ENCODE data around the gene TIAL1. TPM values are rescaled to one million over a fixed set of nuclear protein-coding genes. Genes with fewer than 3 reads are reported as not detected.

The TIAL1 gene
- total and polyA plus RNA-seq, 2 experiments from 2014 or later: 33.8 to 63.5 TPM

- Histone ChIP-seq H3K4me3 (no peak overlapping the region), H3K36me3 (no peaks in the 10 kb centered on the region), H3K27me3 (peaks cover 57% of the 10 kb centered on the region), H3K4me1 (ENCODE audit: low read depth) (peaks cover 10% of the 10 kb centered on the region), H3K27ac (no peak overlapping the region), H3K9me3 (ENCODE audit: low read depth) (no peaks in the 10 kb centered on the region)
- no peak for TF ChIP-seq CTCF (IDR thresholded peaks at IDR 0.05; ENCODE audit: low read depth, low read length)
- no peak for DNase-seq (ENCODE audit: low read depth in 1 of 2, low spot score in 1 of 2)
Measured at GRCh38 chr10:119539359-119539825, 57.4 kb downstream of the TIAL1 start.

- Histone ChIP-seq H3K4me1 (ENCODE audit: low read depth) (peaks cover 10% of the 10 kb centered on the region), H3K4me3 (no peak overlapping the region), H3K9me3 (ENCODE audit: low read depth) (no peaks in the 10 kb centered on the region), H3K27ac (no peak overlapping the region), H3K36me3 (no peaks in the 10 kb centered on the region), H3K27me3 (peaks cover 52% of the 10 kb centered on the region)
- no peak for TF ChIP-seq CTCF (IDR thresholded peaks at IDR 0.05; ENCODE audit: low read depth, low read length)
- DNase-seq (ENCODE audit: low read depth in 1 of 2, low spot score in 1 of 2): no peak
Measured at GRCh38 chr10:119538632-119539358, 58.0 kb downstream of the TIAL1 start.

- H3K27me3 ChIP-seq: peaks cover 44% of the 10 kb centered on the region
- no peak for TF ChIP-seq CTCF (IDR thresholded peaks at IDR 0.05; ENCODE audit: low read depth, low read length)
- H3K4me3 ChIP-seq: no peak overlapping the region
- H3K4me1 ChIP-seq (ENCODE audit: low read depth): peaks cover 7% of the 10 kb centered on the region
- DNase-seq (ENCODE audit: low read depth in 1 of 2, low spot score in 1 of 2): no peak
- no peaks in the 10 kb centered on the region for H3K36me3 ChIP-seq
- H3K9me3 ChIP-seq (ENCODE audit: low read depth): no peaks in the 10 kb centered on the region
- H3K27ac ChIP-seq: no peak overlapping the region
Measured at GRCh38 chr10:119537953-119538630, 58.7 kb downstream of the TIAL1 start.

GRCh38 chr10:119536508-119537025 lies 60.2 kb downstream of the TIAL1 start:
- no peak overlapping the region for H3K4me3 ChIP-seq
- TF ChIP-seq CTCF (IDR thresholded peaks at IDR 0.05; ENCODE audit: low read depth, low read length): no peak
- peaks cover 29% of the 10 kb centered on the region for H3K27me3 ChIP-seq
- no peaks in the 10 kb centered on the region for H3K36me3 ChIP-seq
- no peaks in the 10 kb centered on the region for H3K9me3 ChIP-seq (ENCODE audit: low read depth)
- DNase-seq (ENCODE audit: low read depth in 1 of 2, low spot score in 1 of 2): no peak
- no peak overlapping the region for H3K27ac ChIP-seq
- peaks cover 6% of the 10 kb centered on the region for H3K4me1 ChIP-seq (ENCODE audit: low read depth)

GRCh38 chr10:119535837-119536507 lies 60.8 kb downstream of the TIAL1 start:
- no peak for TF ChIP-seq CTCF (IDR thresholded peaks at IDR 0.05; ENCODE audit: low read depth, low read length)
- no peaks in the 10 kb centered on the region for H3K36me3 ChIP-seq
- DNase-seq (ENCODE audit: low read depth in 1 of 2, low spot score in 1 of 2): no peak
- peaks cover 6% of the 10 kb centered on the region for H3K4me1 ChIP-seq (ENCODE audit: low read depth)
- no peak overlapping the region for H3K4me3 ChIP-seq
- peaks cover 23% of the 10 kb centered on the region for H3K27me3 ChIP-seq
- no peaks in the 10 kb centered on the region for H3K9me3 ChIP-seq (ENCODE audit: low read depth)
- no peak overlapping the region for H3K27ac ChIP-seq
